IPS DF 4.7 (cell line): ENCODE results near the gene CMIP.

Experiments used
- DNase-seq: peaks from one replicate; pipeline ENCODE4 v3.0.0-alpha.2; 2013; ENCODE audit warnings: low spot score; ENCODE audit errors: extremely low read depth

The CMIP gene

DNA sequence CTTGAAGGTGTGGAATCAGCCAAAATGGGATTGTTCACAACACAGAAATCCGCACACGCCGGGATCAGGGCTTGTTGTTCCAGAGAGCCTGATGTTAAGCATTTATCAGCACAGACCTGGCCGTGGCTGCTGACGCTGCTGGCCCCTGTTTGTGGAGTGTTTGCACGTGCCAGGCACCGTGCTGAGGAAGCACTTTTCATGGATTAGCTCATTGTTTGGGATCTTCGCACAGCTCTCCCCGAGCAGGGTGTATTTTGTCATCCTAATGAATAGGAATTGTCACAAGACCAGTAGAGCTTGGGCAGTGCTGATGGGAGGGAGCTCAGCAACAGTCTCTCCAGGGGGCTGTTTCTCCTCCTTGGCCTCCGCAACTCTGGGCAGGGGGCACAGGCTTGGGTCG lies 174.1 kb downstream of the CMIP start:
- DNase-seq, result no peak

- DNase-seq, result no peak
Observed at GRCh38 chr16:81620029-81620428, 175.4 kb downstream of the CMIP start.

DNA sequence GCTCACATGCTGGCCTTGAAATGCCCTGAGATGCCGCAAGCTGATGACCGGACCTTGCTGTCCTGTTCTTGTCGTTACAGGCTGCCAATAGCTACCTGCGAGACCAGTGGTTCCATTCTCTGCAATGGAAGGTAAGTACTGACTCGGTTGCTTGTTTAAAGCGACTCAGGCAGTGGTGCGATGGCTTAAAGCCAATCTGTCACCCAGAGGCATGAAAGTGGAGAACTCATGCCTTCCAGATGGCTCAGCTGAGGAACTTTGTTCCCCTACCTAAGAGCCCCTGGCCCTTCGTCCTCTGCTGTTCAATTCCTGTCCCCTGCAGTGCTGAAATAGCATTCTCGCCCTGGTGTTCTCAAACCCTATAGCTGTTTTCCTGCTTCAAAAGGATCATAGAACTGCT lies 176.2 kb downstream of the CMIP start:
- DNase-seq, result no peak

DNA sequence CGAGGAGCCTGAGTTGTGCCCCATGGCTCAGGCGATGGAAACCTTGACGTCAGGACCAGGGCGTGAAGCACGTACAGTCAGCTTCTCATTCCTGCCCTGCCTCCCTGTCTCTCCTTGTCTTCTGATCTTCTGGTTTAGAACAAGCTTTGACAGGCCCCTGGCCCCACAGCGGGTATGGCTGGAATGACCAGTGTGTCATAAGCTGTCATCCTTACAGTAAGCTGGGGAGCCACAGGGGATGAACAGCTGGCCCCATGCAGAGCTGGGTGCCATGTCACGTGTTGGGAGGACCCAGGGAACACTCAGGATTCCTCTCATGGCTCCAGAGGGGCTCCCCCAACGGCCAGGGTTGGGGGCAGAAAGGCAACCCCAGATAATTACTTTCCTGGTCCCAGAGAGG lies 176.9 kb downstream of the CMIP start:
- no peak for DNase-seq

DNA sequence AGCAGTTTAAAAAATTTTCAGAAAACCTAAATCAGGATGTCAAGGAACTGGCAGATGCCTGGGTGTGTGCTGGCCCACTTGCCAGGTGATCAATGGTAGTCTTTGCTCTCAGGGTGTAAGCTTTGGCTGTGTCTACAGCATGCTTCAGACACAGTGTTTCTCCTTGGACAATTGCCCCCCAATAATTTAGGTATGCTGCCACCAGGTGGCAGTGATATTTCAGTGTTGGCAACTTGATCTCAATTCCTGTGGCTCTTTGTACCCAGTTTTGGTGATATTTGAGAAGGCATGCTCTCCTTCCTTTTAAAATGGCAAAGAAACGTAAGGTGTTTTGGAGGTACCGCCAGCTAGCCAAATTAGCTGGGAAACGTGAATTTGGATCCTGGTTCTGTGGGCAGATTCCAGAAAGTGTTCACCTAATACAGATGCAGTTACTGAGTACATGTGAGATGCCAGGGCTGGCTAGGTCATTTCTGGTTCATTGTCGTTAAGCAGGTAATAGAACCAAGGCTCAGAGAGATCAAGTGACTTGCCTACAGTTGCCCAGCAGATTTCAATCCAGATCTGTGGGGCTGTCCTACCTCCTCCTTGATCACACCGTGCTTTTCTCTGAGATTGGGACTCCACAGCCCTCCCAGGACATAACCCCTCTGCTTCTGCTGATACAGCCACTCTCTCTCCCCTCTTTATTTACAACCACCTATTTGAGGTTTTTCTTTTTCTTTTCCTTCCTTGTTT lies 178.9 kb downstream of the CMIP start:
- DNase-seq, result peak; percentile 16

GRCh38 chr16:81624403-81624759 lies 179.8 kb downstream of the CMIP start:
- DNase-seq, result no peak

GRCh38 chr16:81624760-81625543 lies 180.3 kb downstream of the CMIP start:
- DNase-seq, result no peak

- no peak for DNase-seq
Observed at GRCh38 chr16:81625544-81626153, 181.0 kb downstream of the CMIP start.

GRCh38 chr16:81626181-81626674 lies 181.6 kb downstream of the CMIP start:
- DNase-seq, result no peak

DNA sequence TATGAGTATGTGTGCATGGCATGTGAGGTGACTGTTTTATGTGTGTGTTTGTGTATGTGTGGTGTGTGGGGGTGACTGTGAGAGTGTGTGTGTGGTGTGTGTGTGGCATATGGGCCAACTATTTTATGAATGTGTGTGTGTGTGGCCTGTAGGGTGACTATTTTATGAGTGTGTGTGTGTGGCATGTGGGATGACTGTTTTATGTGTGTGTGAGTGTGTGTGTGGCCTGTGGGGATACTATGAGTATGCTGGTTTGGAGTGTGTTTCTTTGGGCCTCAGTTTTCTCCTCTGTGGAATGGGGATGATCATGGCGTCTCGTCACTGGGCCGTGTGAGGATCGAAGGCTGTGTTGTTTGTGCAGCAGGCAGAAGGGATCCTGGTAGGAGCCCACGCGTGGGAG lies 182.4 kb downstream of the CMIP start:
- DNase-seq, result no peak

GRCh38 chr16:81627729-81628244 lies 183.2 kb downstream of the CMIP start:
- no peak for DNase-seq

DNA sequence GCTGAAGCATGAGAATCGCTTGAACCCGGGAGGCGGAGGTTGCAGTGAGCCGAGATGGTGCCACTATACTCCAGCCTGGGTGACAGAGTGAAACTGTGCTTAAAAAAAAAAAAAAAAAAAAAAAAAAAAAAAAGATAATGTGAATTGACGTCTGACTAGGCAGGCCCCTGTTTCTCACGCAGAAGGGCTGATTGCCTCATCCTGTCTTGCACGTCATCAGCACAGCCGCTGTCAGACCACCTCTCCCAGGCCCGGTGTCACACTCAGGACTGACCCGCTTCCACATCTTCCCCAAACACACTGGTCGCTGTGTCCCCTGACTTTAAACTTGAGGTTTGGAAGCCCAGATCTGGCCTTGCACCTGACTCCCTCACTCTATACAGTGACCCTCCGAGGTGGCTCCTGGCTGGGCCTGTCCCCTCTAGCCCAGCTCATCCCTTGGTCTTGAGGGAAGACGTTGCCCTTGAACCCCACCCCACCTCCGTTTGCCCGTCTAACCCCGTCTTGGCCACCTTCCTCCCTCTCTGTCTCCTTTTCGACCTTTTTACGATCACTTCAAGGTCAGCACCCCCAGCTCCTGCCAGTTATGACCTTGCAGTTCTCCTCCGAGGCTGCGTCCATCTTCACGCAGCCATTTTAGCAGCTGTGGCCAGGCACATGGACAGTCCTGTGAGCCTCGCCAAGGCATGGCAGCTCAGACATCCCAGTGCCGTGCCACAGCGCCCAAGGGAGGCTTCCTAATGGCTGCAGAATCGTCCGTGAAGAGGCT lies 184.6 kb downstream of the CMIP start:
- DNase-seq, result no peak

- DNase-seq, result no peak
Observed at GRCh38 chr16:81629896-81630634, 185.5 kb downstream of the CMIP start.

GRCh38 chr16:81630635-81631031 lies 186.0 kb downstream of the CMIP start:
- no peak for DNase-seq

GRCh38 chr16:81632392-81633146 lies 188.0 kb downstream of the CMIP start:
- DNase-seq, result no peak

DNA sequence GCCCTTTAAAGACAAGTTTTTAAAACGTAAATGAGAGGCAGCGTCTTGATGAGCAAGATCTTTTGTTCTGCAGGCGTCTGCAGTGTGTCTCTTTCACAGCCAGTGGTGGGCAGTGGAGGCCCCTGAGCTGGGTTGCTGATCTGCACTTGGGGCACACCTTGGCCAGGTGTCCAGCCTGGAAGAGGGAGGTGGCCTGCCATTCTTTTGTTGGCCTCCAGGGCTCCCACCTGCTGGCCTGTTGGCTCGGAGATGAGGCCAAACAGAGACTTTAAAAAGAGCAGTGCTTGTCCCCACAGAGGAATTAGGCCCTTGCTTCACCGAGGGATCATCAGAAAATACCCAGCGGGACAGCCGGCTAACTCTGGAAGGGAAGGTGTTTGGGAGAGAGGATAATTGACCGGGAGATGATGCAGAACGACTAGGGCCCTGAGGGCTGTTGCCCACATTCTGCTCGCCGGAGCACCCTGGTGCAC lies 188.6 kb downstream of the CMIP start:
- peak; percentile 19 for DNase-seq

GRCh38 chr16:81633680-81634379 lies 189.2 kb downstream of the CMIP start:
- no peak for DNase-seq

- DNase-seq, result no peak
Observed at GRCh38 chr16:81634380-81635062, 189.9 kb downstream of the CMIP start.
